8988T (cell line): Measurements from ENCODE around the gene HBG2.

ENCODE experiments used
- DNase-seq: peaks from one replicate; pipeline ENCODE4 v3.0.0; 2011

Gene HBG2

DNA sequence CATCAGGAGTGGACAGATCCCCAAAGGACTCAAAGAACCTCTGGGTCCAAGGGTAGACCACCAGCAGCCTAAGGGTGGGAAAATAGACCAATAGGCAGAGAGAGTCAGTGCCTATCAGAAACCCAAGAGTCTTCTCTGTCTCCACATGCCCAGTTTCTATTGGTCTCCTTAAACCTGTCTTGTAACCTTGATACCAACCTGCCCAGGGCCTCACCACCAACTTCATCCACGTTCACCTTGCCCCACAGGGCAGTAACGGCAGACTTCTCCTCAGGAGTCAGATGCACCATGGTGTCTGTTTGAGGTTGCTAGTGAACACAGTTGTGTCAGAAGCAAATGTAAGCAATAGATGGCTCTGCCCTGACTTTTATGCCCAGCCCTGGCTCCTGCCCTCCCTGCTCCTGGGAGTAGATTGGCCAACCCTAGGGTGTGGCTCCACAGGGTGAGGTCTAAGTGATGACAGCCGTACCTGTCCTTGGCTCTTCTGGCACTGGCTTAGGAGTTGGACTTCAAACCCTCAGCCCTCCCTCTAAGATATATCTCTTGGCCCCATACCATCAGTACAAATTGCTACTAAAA, 27.8 kb downstream of the HBG2 start, which contains the start of gene HBB:
TSS of gene HBB (minus strand) at position 340 of the 579 bp plus-strand sequence. CDS start at position 290, 50 bp downstream.
- DNase-seq, result no peak

GRCh38 chr11:5225480-5225871, 29.1 kb downstream of the HBG2 start:
- no peak for DNase-seq

DNA sequence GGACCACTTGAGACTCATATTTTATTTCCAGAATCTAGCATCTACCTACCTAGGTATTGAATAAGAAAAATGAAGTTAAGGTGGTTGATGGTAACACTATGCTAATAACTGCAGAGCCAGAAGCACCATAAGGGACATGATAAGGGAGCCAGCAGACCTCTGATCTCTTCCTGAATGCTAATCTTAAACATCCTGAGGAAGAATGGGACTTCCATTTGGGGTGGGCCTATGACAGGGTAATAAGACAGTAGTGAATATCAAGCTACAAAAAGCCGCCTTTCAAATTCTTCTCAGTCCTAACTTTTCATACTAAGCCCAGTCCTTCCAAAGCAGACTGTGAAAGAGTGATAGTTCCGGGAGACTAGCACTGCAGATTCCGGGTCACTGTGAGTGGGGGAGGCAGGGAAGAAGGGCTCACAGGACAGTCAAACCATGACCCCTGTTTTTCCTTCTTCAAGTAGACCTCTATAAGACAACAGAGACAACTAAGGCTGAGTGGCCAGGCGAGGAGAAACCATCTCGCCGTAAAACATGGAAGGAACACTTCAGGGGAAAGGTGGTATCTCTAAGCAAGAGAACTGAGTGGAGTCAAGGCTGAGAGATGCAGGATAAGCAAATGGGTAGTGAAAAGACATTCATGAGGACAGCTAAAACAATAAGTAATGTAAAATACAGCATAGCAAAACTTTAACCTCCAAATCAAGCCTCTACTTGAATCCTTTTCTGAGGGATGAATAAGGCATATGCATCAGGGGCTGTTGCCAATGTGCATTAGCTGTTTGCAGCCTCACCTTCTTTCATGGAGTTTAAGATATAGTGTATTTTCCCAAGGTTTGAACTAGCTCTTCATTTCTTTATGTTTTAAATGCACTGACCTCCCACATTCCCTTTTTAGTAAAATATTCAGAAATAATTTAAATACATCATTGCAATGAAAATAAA, 29.8 kb downstream of the HBG2 start:
- DNase-seq, result no peak

GRCh38 chr11:5223686-5224085, 30.9 kb downstream of the HBG2 start:
- DNase-seq, result no peak

DNA sequence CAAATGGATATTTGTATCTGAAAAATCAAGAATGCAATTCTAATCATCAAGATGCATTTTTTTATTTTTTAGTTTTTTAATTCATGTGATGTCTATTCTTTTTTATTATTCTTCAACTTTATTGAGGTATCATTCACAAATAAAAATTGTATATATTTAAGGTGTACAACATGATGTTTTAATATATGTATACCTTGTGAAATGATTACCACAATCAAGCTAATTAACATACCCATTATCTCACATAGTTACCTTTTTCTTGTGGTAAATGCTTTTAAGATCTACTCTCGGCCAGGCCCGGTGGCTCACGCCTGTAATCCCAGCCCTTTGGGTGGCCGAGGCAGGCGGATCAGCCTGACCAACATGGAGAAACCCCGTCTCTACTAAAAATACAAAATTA, 31.4 kb downstream of the HBG2 start:
- DNase-seq, result no peak

DNA sequence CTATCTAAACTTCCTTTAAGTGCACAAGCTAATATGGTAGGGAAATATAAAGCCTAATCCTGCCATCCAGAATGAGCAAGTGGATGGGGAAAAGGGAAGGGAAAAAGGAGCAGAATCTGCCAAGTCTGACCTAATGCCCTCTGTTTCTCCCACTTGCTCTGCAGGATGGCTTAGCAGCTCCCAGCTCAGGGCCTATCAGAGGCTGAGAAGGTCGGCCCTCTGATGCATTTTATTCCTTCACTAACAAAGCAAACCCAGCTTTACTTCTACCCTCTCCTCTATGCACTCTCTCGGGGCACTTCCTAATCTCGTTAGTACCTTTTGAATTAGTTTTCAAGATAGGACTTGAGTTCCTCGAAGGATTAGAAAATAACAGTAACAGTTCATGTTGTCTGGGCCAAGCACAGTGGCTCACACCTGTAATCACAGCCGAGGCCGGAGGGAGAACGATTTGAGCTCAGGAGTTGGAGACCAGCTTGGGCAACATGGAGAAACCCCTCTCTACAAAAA, 44.1 kb downstream of the HBG2 start:
- no peak for DNase-seq

DNA sequence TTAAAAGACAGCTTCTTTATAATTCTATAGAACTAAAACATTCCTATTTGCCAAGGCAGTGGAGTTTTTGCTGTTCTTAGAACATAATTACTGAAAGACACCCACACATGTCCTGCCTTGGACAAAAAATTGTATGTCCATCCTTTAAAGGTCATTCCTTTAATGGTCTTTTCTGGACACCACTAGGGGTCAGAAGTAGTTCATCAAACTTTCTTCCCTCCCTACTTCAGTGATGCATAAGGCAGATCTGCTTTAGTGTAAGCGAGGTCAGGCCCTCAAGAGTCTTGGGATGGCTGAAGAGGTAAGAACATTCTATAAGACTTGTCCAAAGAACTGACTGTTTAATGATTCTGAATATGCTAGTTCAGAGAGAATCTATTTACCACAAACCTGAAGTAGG, 49.8 kb downstream of the HBG2 start:
- DNase-seq, result peak; percentile 22

- no peak for DNase-seq
These were observed 51.2 kb downstream of the HBG2 start for GRCh38 chr11:5203366-5203765.
